Activated CD8-positive, alpha-beta T cell treated with anti-CD3 and anti-CD28 coated beads for 36 hours (primary cell): ENCODE measurements around the gene PRMT9. TPM values are rescaled to one million over a fixed set of nuclear protein-coding genes. Genes with fewer than 3 reads are reported as not detected.
A peak's percentile ranks its signal among the peaks of the same experiment; 100 is the strongest.

Experiments
- ATAC-seq: fragments of 200-7000 bp; cut with Tn5 transposase; one replicate; pipeline ENCODE4 v1.10.0; 2021; ENCODE audit warnings: mild to moderate bottlenecking, moderate library complexity
- CTCF ChIA-PET: fragments of 350-600 bp; sonication (Branson Sonifier 250); formaldehyde crosslinking; loops from one replicate; lab custom pipeline; 2021; ENCODE audit warnings: antibody characterized with exemption; lab: Charles Lee
- POLR2A ChIA-PET: fragments of 350-600 bp; sonication (Branson Sonifier 250); formaldehyde crosslinking; loops from one replicate; lab custom pipeline; 2021; ENCODE audit warnings: antibody characterized with exemption; lab: Charles Lee
- DNase-seq: peaks from one replicate; pipeline ENCODE4 v3.0.0-alpha.2; 2020
- H3K27ac Mint-ChIP-seq: one replicate; pipeline ENCODE4 v1.8.0; 2021; ENCODE audit warnings: mild to moderate bottlenecking, mixed read lengths
- H3K27me3 Mint-ChIP-seq: one replicate; pipeline ENCODE4 v1.8.0; 2021; ENCODE audit warnings: mixed read lengths
- H3K36me3 Mint-ChIP-seq: one replicate; pipeline ENCODE4 v1.8.0; 2021; ENCODE audit warnings: low read depth, mixed read lengths
- H3K4me1 Mint-ChIP-seq: one replicate; pipeline ENCODE4 v1.8.0; 2021; ENCODE audit warnings: low read depth, mixed read lengths
- H3K4me3 Mint-ChIP-seq: one replicate; pipeline ENCODE4 v1.8.0; 2021; ENCODE audit warnings: mild to moderate bottlenecking, moderate library complexity, mixed read lengths
- H3K9me3 Mint-ChIP-seq: one replicate; pipeline ENCODE4 v1.8.0; 2021; ENCODE audit warnings: mixed read lengths
- CTCF ChIP-seq: fragments of 200-600 bp; IDR thresholded peaks from one replicate; pipeline ENCODE4 v1.8.0; 2022; ENCODE audit warnings: antibody characterized with exemption, mild to moderate bottlenecking
- intact Hi-C: fragments of 100-400 bp; cut with micrococcal nuclease; formaldehyde crosslinking; loops from one replicate; pipeline ENCODE4 v1.10.0; 2022
- total RNA-seq, 2 experiments: library from RNA; stranded (reverse); gene quantifications; one replicate each; pipeline ENCODE4 v1.2.3, GENCODE V29; 2021

Gene PRMT9
- total RNA-seq, 2 experiments from 2014 or later, result 7.4 to 8.8 TPM

GRCh38 chr4:147638365-147638764, 45.6 kb downstream of the PRMT9 start:
- Mint-ChIP-seq H3K9me3 (peaks cover 3% of the 10 kb centered on the region), H3K4me1 (peaks cover 24% of the 10 kb centered on the region), H3K27ac (no peak overlapping the region), H3K4me3 (no peak overlapping the region), H3K36me3 (peaks cover 71% of the 10 kb centered on the region), H3K27me3 (no peaks in the 10 kb centered on the region)
- ATAC-seq (no peak), DNase-seq (no peak)
- ChIA-PET POLR2A (no interaction called here), CTCF (interaction anchor here (1.2 to 2.5 kb wide), 3 partner anchors 21 to 229 kb away, joined by 3 to 15 read pairs (median 3); partner anchors contain the start of gene TMEM184C)
- intact Hi-C loops, result no loop called here
- no peak for TF ChIP-seq CTCF

GRCh38 chr4:147635348-147635747, 48.6 kb downstream of the PRMT9 start:
- CTCF ChIA-PET, result no interaction called here
- DNase-seq (no peak), ATAC-seq (peak; percentile 13)
- TF ChIP-seq CTCF, result no peak
- peaks cover 3% of the 10 kb centered on the region for H3K9me3 Mint-ChIP-seq
- no peak overlapping the region for H3K4me3 Mint-ChIP-seq
- H3K36me3 Mint-ChIP-seq, result peaks cover 57% of the 10 kb centered on the region
- no peaks in the 10 kb centered on the region for H3K27me3 Mint-ChIP-seq
- peaks cover 18% of the 10 kb centered on the region for H3K4me1 Mint-ChIP-seq
- intact Hi-C loops, result no loop called here
- POLR2A ChIA-PET, result no interaction called here
- H3K27ac Mint-ChIP-seq, result peak overlapping the region; percentile 49

- ChIA-PET CTCF (interaction anchor here (1.0 to 1.5 kb wide), 2 partner anchors 15 to 233 kb away, joined by 3 read pairs; no protein-coding TSS in a partner anchor), POLR2A (interaction anchor here (1.1 kb wide), 1 partner anchor 16 kb away, joined by 4 read pairs; the partner anchor contains the start of gene TMEM184C)
- intact Hi-C loops, result no loop called here
- Mint-ChIP-seq H3K27me3 (no peaks in the 10 kb centered on the region), H3K4me3 (no peak overlapping the region), H3K27ac (no peak overlapping the region), H3K9me3 (peaks cover 3% of the 10 kb centered on the region), H3K4me1 (peaks cover 6% of the 10 kb centered on the region), H3K36me3 (peaks cover 49% of the 10 kb centered on the region)
- ATAC-seq, result no peak
- no peak for DNase-seq
- no peak for TF ChIP-seq CTCF
These were observed 50.3 kb downstream of the PRMT9 start for GRCh38 chr4:147633643-147634042.

- intact Hi-C loops, result no loop called here
- POLR2A ChIA-PET, result interaction anchor here (1.1 kb wide), 1 partner anchor 16 kb away, joined by 4 read pairs; the partner anchor contains the start of gene TMEM184C
- Mint-ChIP-seq H3K4me3 (no peak overlapping the region), H3K27me3 (no peaks in the 10 kb centered on the region), H3K27ac (peak overlapping the region; percentile 63), H3K4me1 (peaks cover 6% of the 10 kb centered on the region), H3K36me3 (peaks cover 51% of the 10 kb centered on the region), H3K9me3 (peaks cover 3% of the 10 kb centered on the region)
- DNase-seq (no peak), ATAC-seq (no peak)
- TF ChIP-seq CTCF, result no peak
- CTCF ChIA-PET, result interaction anchor here (1.0 to 1.5 kb wide), 2 partner anchors 15 to 234 kb away, joined by 3 read pairs; no protein-coding TSS in a partner anchor
These were observed 50.9 kb downstream of the PRMT9 start for GRCh38 chr4:147633113-147633512.
